IPS-20b (cell line): Measurements from ENCODE around the gene TMPRSS5.

Experiments
- H3K27ac ChIP-seq: one replicate; pipeline ENCODE4 v1.5.1; 2013; ENCODE audit warnings: low read length
- H3K27me3 ChIP-seq: 2 replicates; pipeline ENCODE4 v1.6.1; 2013; ENCODE audit warnings: mild to moderate bottlenecking, low read length, inconsistent platforms; ENCODE audit not compliant: insufficient read depth
- H3K36me3 ChIP-seq: 2 replicates; pipeline ENCODE4 v1.6.1; 2013; ENCODE audit warnings: low read depth, mild to moderate bottlenecking, inconsistent platforms, low read length, moderate library complexity; ENCODE audit not compliant: insufficient read depth
- H3K4me1 ChIP-seq: 2 replicates; pipeline ENCODE4 v1.6.1; 2013; ENCODE audit warnings: mild to moderate bottlenecking, control low read depth, inconsistent platforms, low read length, moderate library complexity; ENCODE audit not compliant: insufficient read depth
- H3K4me3 ChIP-seq: 2 replicates; pipeline ENCODE4 v1.5.1; 2013; ENCODE audit warnings: mild to moderate bottlenecking, low read length, inconsistent platforms
- H3K9ac ChIP-seq: 2 replicates; pipeline ENCODE4 v1.6.1; 2013; ENCODE audit warnings: low read depth, mild to moderate bottlenecking, inconsistent platforms, low read length, moderate library complexity
- H3K9me3 ChIP-seq: 2 replicates; pipeline ENCODE4 v1.6.1; 2013; ENCODE audit warnings: mild to moderate bottlenecking, low read depth, low read length, inconsistent platforms; ENCODE audit not compliant: insufficient read depth

Gene TMPRSS5

GRCh38 chr11:113705871-113706655, at the start of gene TMPRSS5:
TMPRSS5 (minus strand) TSS chr11:113706308; CDS start chr11:113706224, 84 bp downstream.
- Histone ChIP-seq H3K4me3 (no peak within 1 kb of the TSS), H3K27me3 (no peaks in the 10 kb centered on the region), H3K36me3 (no peaks in the 10 kb centered on the region), H3K9ac (no peak within 1 kb of the TSS), H3K4me1 (peaks cover 4% of the 10 kb centered on the region; the same call in 1 of the 2 replicates), H3K9me3 (peaks cover 11% of the 10 kb centered on the region; the same call in 1 of the 2 replicates), H3K27ac (no peak within 1 kb of the TSS)

DNA sequence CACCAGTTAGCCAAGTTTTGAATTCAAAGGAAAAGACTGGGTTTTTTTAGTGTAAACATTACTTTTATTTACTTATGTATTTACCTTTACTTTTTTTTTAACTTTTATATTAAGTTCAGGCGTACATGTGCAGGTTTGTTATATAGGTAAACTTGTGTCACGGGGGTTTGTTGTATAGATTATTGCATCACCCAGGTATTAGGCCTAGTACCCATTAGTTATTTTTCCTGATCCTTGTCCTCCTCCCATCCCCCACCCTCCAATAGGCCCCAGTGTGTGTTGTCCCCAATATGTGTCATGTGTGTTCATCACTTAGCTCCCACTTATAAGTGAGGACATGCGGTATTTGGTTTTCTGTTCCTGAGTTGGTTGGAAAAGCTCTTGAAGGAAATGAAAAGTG, 46.8 kb upstream of the TMPRSS5 start:
- H3K4me3 ChIP-seq: no peak overlapping the region
- H3K27me3 ChIP-seq: no peaks in the 10 kb centered on the region
- no peak overlapping the region for H3K9ac ChIP-seq
- no peaks in the 10 kb centered on the region for H3K4me1 ChIP-seq
- H3K9me3 ChIP-seq: no peaks in the 10 kb centered on the region
- peaks cover 62% of the 10 kb centered on the region for H3K36me3 ChIP-seq
- H3K27ac ChIP-seq: no peak overlapping the region

GRCh38 chr11:113736323-113736722, 30.2 kb upstream of the TMPRSS5 start:
- H3K4me3 ChIP-seq: no peak overlapping the region
- H3K9ac ChIP-seq: no peak overlapping the region
- H3K36me3 ChIP-seq: peaks cover 84% of the 10 kb centered on the region
- no peaks in the 10 kb centered on the region for H3K9me3 ChIP-seq
- no peak overlapping the region for H3K27ac ChIP-seq
- H3K4me1 ChIP-seq: no peaks in the 10 kb centered on the region
- H3K27me3 ChIP-seq: no peaks in the 10 kb centered on the region

GRCh38 chr11:113732092-113732491, 26.0 kb upstream of the TMPRSS5 start:
- Histone ChIP-seq H3K9me3 (no peaks in the 10 kb centered on the region), H3K27ac (no peak overlapping the region), H3K27me3 (no peaks in the 10 kb centered on the region), H3K36me3 (peaks cover 43% of the 10 kb centered on the region), H3K4me3 (no peak overlapping the region), H3K4me1 (no peaks in the 10 kb centered on the region), H3K9ac (no peak overlapping the region)

DNA sequence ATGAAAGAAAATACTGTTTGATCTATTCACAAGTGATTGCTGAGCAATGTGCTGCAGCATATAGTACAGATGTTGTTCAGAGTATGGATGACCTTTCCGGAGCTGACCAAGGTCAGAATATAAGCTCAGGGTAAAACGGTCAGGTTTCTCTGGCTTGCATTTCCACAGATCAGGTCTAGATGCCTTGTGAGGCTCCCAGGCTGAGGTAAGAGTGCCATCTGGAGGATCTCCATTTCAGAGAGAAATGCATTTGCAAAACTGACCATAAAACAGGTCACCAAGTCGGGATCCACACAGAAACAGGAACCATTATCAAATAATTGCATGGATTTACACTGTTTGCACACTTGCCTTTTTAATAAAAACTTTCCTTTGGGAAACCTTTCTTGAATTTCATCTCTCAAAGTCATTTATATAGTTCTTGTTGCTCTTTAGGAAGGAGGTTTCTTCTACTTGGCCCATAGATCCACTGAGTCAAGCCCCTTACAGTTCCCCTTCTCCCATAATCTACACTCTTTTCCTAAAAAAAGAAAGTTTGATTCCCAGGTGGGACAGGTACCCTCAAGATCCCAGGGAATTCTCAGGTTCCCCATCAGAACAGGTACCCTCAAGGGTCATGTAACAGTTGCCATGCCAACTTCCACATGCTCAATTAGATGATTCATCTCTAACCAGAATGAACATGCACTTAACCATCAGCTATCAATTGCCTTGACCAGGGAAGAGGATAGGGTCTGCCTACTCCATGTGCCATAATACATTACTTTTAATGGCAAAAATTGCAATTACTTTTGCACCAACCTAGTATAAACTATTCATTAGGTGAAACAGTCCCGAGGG, 25.0 kb upstream of the TMPRSS5 start:
- Histone ChIP-seq H3K9me3 (no peaks in the 10 kb centered on the region), H3K36me3 (peaks cover 33% of the 10 kb centered on the region), H3K9ac (no peak overlapping the region), H3K4me3 (no peak overlapping the region), H3K27me3 (no peaks in the 10 kb centered on the region), H3K4me1 (no peaks in the 10 kb centered on the region), H3K27ac (no peak overlapping the region)

DNA sequence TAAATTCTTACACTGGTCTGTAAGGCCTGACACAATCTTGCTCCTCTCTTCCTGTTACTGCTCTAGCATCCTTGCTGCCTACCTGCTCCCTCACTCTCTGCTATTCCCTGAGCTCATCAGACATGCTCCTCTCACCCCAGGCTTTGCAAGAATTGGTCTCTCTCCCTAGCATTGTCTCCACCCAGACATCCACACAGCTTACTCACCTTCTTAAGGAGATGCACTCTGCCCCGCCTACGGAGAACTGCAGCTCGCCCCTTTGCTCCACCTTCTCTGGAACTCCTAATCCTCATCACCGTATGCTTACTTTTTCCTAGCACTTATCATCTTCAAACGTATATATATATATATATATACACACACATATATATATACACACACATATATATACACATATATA, 23.3 kb upstream of the TMPRSS5 start:
- Histone ChIP-seq H3K36me3 (peaks cover 20% of the 10 kb centered on the region; the same call in 1 of the 2 replicates), H3K27me3 (no peaks in the 10 kb centered on the region), H3K4me3 (no peak overlapping the region), H3K27ac (no peak overlapping the region), H3K9me3 (no peaks in the 10 kb centered on the region), H3K4me1 (no peaks in the 10 kb centered on the region), H3K9ac (no peak overlapping the region)

GRCh38 chr11:113728814-113729213, 22.7 kb upstream of the TMPRSS5 start:
- Histone ChIP-seq H3K27ac (no peak overlapping the region), H3K27me3 (no peaks in the 10 kb centered on the region), H3K4me3 (no peak overlapping the region), H3K9ac (no peak overlapping the region), H3K36me3 (peaks cover 13% of the 10 kb centered on the region; the same call in 1 of the 2 replicates), H3K4me1 (no peaks in the 10 kb centered on the region), H3K9me3 (no peaks in the 10 kb centered on the region)

DNA sequence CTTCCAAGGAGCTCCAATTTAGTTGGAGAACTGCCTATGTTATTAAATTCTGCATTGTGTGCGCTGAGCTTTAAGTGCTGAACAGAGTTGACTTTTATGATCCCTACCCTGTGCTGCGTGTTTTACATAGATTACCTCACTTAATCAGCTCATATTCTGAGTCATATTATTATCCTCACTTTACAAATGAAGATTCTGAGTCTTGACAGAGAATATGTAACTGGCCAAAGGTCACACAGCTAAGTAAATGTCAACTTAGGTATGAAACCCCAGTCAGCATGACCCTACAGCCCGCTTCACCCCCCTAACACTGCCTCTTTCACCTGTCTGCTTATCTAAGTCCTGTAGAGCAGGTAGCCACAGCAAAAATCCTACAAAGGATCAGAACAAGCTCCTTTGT, 19.8 kb upstream of the TMPRSS5 start:
- H3K9me3 ChIP-seq: no peaks in the 10 kb centered on the region
- no peaks in the 10 kb centered on the region for H3K4me1 ChIP-seq
- no peak overlapping the region for H3K9ac ChIP-seq
- no peaks in the 10 kb centered on the region for H3K36me3 ChIP-seq
- H3K27me3 ChIP-seq: no peaks in the 10 kb centered on the region
- H3K27ac ChIP-seq: no peak overlapping the region
- no peak overlapping the region for H3K4me3 ChIP-seq

DNA sequence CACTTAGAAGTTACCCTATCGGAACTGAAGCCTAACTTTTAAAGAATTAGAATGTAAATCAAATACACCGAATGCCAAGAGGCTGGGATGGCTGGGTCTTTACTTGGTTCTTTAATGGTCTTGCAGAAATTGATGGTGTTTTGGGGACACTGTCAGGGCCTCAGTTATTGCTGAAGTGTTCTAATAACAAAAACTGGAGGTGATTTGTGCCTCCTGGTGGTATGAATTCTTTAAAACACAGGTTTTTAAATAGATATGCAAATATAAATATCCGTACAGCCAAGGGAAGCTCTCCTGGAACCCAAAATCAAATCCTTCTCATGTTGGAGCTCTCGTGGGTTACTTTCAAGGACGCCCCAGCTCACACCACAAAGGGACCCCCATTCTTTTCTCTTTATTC, 19.3 kb upstream of the TMPRSS5 start:
- no peak overlapping the region for H3K27ac ChIP-seq
- H3K4me1 ChIP-seq: no peaks in the 10 kb centered on the region

GRCh38 chr11:113724778-113725177, 18.7 kb upstream of the TMPRSS5 start:
- H3K27ac ChIP-seq: no peak overlapping the region
- no peaks in the 10 kb centered on the region for H3K27me3 ChIP-seq
- H3K4me3 ChIP-seq: no peak overlapping the region
- no peak overlapping the region for H3K9ac ChIP-seq
- no peaks in the 10 kb centered on the region for H3K36me3 ChIP-seq
- no peaks in the 10 kb centered on the region for H3K9me3 ChIP-seq
- no peaks in the 10 kb centered on the region for H3K4me1 ChIP-seq

More for the DNA sequence above, 19.3 kb upstream of the TMPRSS5 start:
- H3K9ac ChIP-seq: no peak overlapping the region
- H3K4me3 ChIP-seq: no peak overlapping the region
- H3K27me3 ChIP-seq: no peaks in the 10 kb centered on the region
- no peaks in the 10 kb centered on the region for H3K36me3 ChIP-seq
- H3K9me3 ChIP-seq: no peaks in the 10 kb centered on the region

DNA sequence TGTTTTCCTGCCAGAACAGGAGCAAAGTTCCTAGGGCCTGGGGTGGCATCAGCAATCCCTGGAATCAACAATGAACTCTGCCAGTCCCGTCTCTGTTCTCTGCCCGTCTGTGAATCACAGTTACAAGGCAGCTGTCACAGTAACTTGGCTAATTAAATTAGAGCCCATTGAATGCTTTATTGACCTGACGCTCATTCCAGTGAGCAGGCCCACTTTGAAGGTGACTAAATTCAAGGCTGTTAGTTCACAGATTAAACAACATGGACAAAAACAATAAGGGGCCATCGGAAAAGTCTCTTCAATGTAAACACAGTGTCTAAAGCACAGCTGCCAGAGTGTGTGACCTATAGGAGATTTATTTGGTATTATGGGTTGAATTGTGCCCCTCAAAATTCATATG, 17.7 kb upstream of the TMPRSS5 start:
- Histone ChIP-seq H3K36me3 (no peaks in the 10 kb centered on the region), H3K9me3 (no peaks in the 10 kb centered on the region), H3K9ac (no peak overlapping the region), H3K4me1 (no peaks in the 10 kb centered on the region), H3K4me3 (no peak overlapping the region), H3K27me3 (no peaks in the 10 kb centered on the region), H3K27ac (no peak overlapping the region)

- Histone ChIP-seq H3K36me3 (no peaks in the 10 kb centered on the region), H3K4me1 (no peaks in the 10 kb centered on the region), H3K27ac (no peak overlapping the region), H3K27me3 (no peaks in the 10 kb centered on the region), H3K4me3 (no peak overlapping the region), H3K9ac (no peak overlapping the region), H3K9me3 (no peaks in the 10 kb centered on the region)
Observed at GRCh38 chr11:113722934-113723333, 16.8 kb upstream of the TMPRSS5 start.
